ENCODE measurements around the gene SLC14A1.

- TF ChIP-seq EZH2 (conservative IDR thresholded peaks at IDR 0.05; ENCODE audit: low read depth, low read length): no peak
- TF ChIP-seq SAP130 (CRISPR knock-in tag; IDR thresholded peaks at IDR 0.05; ENCODE audit: low read depth): no peak
- no peak for TF ChIP-seq HMG20A (CRISPR knock-in tag; IDR thresholded peaks at IDR 0.05; ENCODE audit: borderline replicate concordance)
- TF ChIP-seq RFX5 (IDR thresholded peaks at IDR 0.05; ENCODE audit: low read depth, low read length): no peak
- TF ChIP-seq ZNF263 (CRISPR knock-in tag; IDR thresholded peaks at IDR 0.05): no peak
- no peak for TF ChIP-seq HOMEZ (CRISPR knock-in tag; IDR thresholded peaks at IDR 0.05; ENCODE audit: low read depth)
- TF ChIP-seq USF2 (IDR thresholded peaks at IDR 0.05; ENCODE audit: low read depth, low read length): no peak
- TF ChIP-seq USF2 (CRISPR knock-in tag; IDR thresholded peaks at IDR 0.05; ENCODE audit: borderline replicate concordance): no peak
- TF ChIP-seq CBX5 (CRISPR knock-in tag; IDR thresholded peaks at IDR 0.05; ENCODE audit: borderline replicate concordance): no peak
- TF ChIP-seq, protein P1, sequence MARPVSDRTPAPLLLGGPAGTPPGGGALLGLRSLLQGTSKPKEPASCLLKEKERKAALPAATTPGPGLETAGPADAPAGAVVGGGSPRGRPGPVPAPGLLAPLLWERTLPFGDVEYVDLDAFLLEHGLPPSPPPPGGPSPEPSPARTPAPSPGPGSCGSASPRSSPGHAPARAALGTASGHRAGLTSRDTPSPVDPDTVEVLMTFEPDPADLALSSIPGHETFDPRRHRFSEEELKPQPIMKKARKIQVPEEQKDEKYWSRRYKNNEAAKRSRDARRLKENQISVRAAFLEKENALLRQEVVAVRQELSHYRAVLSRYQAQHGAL (CRISPR knock-in tag; IDR thresholded peaks at IDR 0.05; ENCODE audit: not compliant biosample characterization): no peak
- no peak for TF ChIP-seq GABPA (IDR thresholded peaks at IDR 0.05; ENCODE audit: low read depth, low read length)
- no peak for TF ChIP-seq GABPA (CRISPR knock-in tag; IDR thresholded peaks at IDR 0.05; ENCODE audit: low read depth)
- TF ChIP-seq, protein P2, sequence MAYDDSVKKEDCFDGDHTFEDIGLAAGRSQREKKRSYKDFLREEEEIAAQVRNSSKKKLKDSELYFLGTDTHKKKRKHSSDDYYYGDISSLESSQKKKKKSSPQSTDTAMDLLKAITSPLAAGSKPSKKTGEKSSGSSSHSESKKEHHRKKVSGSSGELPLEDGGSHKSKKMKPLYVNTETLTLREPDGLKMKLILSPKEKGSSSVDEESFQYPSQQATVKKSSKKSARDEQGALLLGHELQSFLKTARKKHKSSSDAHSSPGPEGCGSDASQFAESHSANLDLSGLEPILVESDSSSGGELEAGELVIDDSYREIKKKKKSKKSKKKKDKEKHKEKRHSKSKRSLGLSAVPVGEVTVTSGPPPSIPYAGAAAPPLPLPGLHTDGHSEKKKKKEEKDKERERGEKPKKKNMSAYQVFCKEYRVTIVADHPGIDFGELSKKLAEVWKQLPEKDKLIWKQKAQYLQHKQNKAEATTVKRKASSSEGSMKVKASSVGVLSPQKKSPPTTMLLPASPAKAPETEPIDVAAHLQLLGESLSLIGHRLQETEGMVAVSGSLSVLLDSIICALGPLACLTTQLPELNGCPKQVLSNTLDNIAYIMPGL (CRISPR knock-in tag; IDR thresholded peaks at IDR 0.05; ENCODE audit: borderline replicate concordance in 1 of 2, low read depth in 1 of 2): no peak
These were observed 8.7 kb upstream of the SLC14A1 start for GRCh38 chr18:45715212-45715780.

All from HepG2 (cell line).